Activated CD8-positive, alpha-beta T cell treated with anti-CD3 and anti-CD28 coated beads for 36 hours (primary cell): ENCODE measurements around the gene SEPTIN1. TPM values are rescaled to one million over a fixed set of nuclear protein-coding genes. Genes with fewer than 3 reads are reported as not detected.

Experiments used
- ATAC-seq: fragments of 200-7000 bp; cut with Tn5 transposase; one replicate; pipeline ENCODE4 v1.10.0; 2021; ENCODE audit warnings: mild to moderate bottlenecking, moderate library complexity
- CTCF ChIA-PET: fragments of 350-600 bp; sonication (Branson Sonifier 250); formaldehyde crosslinking; loops from one replicate; lab custom pipeline; 2021; ENCODE audit warnings: antibody characterized with exemption; lab: Charles Lee
- POLR2A ChIA-PET: fragments of 350-600 bp; sonication (Branson Sonifier 250); formaldehyde crosslinking; loops from one replicate; lab custom pipeline; 2021; ENCODE audit warnings: antibody characterized with exemption; lab: Charles Lee
- DNase-seq: peaks from one replicate; pipeline ENCODE4 v3.0.0-alpha.2; 2020
- H3K27ac Mint-ChIP-seq: one replicate; pipeline ENCODE4 v1.8.0; 2021; ENCODE audit warnings: mild to moderate bottlenecking, mixed read lengths
- H3K27me3 Mint-ChIP-seq: one replicate; pipeline ENCODE4 v1.8.0; 2021; ENCODE audit warnings: mixed read lengths
- H3K36me3 Mint-ChIP-seq: one replicate; pipeline ENCODE4 v1.8.0; 2021; ENCODE audit warnings: low read depth, mixed read lengths
- H3K4me1 Mint-ChIP-seq: one replicate; pipeline ENCODE4 v1.8.0; 2021; ENCODE audit warnings: low read depth, mixed read lengths
- H3K4me3 Mint-ChIP-seq: one replicate; pipeline ENCODE4 v1.8.0; 2021; ENCODE audit warnings: mild to moderate bottlenecking, moderate library complexity, mixed read lengths
- H3K9me3 Mint-ChIP-seq: one replicate; pipeline ENCODE4 v1.8.0; 2021; ENCODE audit warnings: mixed read lengths
- intact Hi-C: fragments of 100-400 bp; cut with micrococcal nuclease; formaldehyde crosslinking; loops from one replicate; pipeline ENCODE4 v1.10.0; 2022
- total RNA-seq, 2 experiments: library from RNA; stranded (reverse); gene quantifications; one replicate each; pipeline ENCODE4 v1.2.3, GENCODE V29; 2021
- TF ChIP-seq, protein P1 (sequence below): fragments of 200-600 bp; IDR thresholded peaks from one replicate; pipeline ENCODE4 v1.8.0; 2022; ENCODE audit warnings: antibody characterized with exemption, mild to moderate bottlenecking

Gene SEPTIN1
- total RNA-seq, 2 experiments from 2014 or later, result 163 to 169 TPM

DNA sequence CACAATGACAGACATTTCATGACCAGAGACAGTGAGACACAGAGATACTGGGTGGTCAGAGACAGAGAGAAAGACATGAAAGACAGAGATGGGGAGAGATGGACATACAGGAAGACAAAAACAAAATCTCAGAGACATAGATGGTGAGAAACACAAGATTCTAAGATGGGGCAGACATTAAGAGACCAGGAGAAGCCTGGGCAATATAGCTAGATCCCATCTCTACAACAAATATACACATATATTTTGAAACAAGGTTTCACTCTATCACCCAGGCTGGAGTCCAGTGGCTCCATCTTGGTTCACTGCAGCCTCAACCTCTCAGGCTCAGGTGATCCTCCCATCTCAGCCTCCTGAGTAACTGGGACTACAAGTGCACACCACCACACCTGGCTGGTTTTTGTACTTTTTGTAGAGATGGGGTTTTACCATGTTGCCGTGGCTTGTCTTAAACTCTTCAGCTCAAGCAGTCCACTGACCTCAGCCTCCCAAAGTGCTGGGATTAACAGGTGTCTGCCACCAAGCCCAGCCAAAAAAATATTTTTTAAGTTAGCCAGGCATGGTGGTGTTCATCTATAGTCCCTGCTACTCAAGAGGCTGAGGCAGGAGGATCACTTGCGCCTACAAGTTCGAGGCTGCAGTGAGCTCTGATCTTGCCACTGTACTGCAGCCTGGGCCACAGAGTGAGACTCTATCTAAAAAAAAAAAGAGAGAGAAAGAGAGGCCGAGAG is 2.1 kb downstream of the SEPTIN1 start:
- Mint-ChIP-seq H3K27ac (peak overlapping the region; percentile 100), H3K4me3 (peak overlapping the region; percentile 99), H3K4me1 (peaks cover 48% of the 10 kb centered on the region), H3K36me3 (peaks cover 36% of the 10 kb centered on the region), H3K9me3 (no peaks in the 10 kb centered on the region), H3K27me3 (no peaks in the 10 kb centered on the region)
- ATAC-seq (no peak), DNase-seq (no peak)
- ChIA-PET POLR2A (interaction anchor here (0.6 to 3.3 kb wide), 5 partner anchors 15 to 217 kb away, joined by 3 to 14 read pairs (median 5); partner anchors contain the start of genes CD2BP2, ZNF48 and ZNF771), CTCF (interaction anchor here (0.6 to 5.2 kb wide), 4 partner anchors 9 to 37 kb away, joined by 3 to 43 read pairs (median 16); partner anchors contain the start of genes ZNF48 and ZNF771)
- TF ChIP-seq, protein P1, sequence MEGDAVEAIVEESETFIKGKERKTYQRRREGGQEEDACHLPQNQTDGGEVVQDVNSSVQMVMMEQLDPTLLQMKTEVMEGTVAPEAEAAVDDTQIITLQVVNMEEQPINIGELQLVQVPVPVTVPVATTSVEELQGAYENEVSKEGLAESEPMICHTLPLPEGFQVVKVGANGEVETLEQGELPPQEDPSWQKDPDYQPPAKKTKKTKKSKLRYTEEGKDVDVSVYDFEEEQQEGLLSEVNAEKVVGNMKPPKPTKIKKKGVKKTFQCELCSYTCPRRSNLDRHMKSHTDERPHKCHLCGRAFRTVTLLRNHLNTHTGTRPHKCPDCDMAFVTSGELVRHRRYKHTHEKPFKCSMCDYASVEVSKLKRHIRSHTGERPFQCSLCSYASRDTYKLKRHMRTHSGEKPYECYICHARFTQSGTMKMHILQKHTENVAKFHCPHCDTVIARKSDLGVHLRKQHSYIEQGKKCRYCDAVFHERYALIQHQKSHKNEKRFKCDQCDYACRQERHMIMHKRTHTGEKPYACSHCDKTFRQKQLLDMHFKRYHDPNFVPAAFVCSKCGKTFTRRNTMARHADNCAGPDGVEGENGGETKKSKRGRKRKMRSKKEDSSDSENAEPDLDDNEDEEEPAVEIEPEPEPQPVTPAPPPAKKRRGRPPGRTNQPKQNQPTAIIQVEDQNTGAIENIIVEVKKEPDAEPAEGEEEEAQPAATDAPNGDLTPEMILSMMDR, result no peak
- intact Hi-C loops, result no loop called here

DNA sequence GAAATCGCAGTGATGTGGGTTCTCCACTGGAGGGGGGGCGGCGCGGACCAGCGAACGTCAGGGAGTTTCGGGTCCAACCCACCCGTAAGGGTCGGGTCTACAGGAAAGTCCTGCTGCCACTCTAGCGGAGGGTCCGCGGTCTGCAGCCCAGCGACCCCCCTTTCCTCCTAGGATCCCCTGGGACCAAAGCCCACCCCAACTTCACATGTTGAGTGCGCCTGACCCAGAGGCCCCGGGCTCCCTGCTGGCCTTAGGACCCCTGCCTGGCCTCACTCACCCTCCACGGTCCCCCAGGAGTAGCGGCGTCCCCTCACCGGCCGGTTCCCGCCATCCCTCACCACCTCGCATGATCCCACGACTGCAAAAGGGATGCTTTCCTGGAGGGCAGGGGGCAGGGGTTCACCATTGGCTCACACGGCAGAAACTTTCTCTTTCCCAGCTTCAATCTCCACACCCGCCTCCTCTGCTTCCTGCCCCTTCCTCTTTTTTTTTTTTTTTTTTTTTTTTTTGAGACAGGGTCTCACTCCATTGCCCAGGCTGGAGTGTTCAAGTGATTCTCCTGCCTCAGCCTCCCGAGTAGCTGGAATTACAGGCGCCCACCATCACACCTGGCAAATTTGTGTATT is 3.1 kb downstream of the SEPTIN1 start:
- no peaks in the 10 kb centered on the region for H3K27me3 Mint-ChIP-seq
- H3K36me3 Mint-ChIP-seq, result peaks cover 36% of the 10 kb centered on the region
- H3K4me3 Mint-ChIP-seq, result peak overlapping the region; percentile 99
- intact Hi-C loops, result loop anchor here (10.0 kb wide), 2 partner anchors 284 to 314 kb away; partner anchors contain the start of genes ALDOA, TBX6 and YPEL3
- DNase-seq (no peak), ATAC-seq (no peak)
- peak overlapping the region; percentile 100 for H3K27ac Mint-ChIP-seq
- peaks cover 48% of the 10 kb centered on the region for H3K4me1 Mint-ChIP-seq
- ChIA-PET POLR2A (interaction anchor here (1.1 to 1.8 kb wide), 4 partner anchors 21 to 38 kb away, joined by 3 to 5 read pairs (median 4); partner anchors contain the start of gene ZNF771), CTCF (interaction anchor here (0.7 to 5.2 kb wide), 3 partner anchors 17 to 29 kb away, joined by 3 to 43 read pairs (median 30); partner anchors contain the start of genes ZNF48 and ZNF771)
- TF ChIP-seq, protein P1, result no peak
- no peaks in the 10 kb centered on the region for H3K9me3 Mint-ChIP-seq

DNA sequence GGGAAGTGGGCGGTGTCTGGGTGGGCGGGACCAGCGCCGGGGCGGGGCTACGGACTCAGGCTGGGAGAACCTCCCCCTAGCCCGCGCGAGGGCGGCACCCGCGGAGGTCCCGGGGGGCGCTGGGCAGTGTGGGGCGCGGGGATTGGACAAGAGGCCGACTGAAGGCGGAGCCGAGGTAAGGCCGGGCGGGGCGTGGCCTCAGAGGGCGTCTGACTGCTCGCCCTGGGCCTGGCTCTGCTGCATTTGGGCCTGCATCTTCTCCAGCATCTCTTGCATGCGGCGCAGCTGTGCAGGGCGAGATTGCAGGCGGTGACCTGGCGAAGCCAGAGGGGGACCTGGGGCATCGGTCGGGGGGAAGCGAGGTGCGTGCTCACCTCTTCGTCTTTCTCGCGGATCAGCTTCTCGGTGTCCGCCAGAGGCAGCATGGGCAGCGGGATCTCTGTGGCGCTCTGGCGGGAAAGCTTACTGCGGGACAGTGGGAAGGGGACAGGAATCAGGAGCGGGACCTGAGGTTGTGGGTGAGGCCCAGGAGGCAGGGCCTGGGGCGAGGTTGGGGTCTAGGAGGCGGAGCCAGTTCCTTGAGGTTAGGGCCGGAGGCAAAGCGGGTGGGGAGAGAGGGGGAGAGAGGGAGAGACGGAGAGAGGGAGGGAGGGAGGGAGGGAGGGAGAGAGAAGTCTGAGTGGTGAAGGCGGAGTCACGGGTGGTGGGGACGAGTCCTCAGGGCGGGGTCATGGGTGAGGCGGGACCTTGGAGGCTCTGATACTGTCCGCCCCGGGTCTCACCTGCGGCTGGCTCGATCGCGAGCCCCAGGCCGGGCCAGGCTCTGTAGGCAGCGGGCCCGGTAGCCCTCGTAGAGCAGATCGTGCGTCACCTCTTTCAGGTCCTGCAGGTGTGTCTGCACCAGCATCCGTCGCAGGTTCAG is 3.9 kb downstream of the SEPTIN1 start:
- TF ChIP-seq, protein P1, result no peak
- ChIA-PET POLR2A (interaction anchor here (0.6 to 2.4 kb wide), 13 partner anchors 11 to 386 kb away, joined by 3 to 8 read pairs (median 4); partner anchors contain the start of gene ZNF48), CTCF (interaction anchor here (1.6 kb wide), 1 partner anchor 147 kb away, joined by 3 read pairs; no protein-coding TSS in a partner anchor)
- H3K36me3 Mint-ChIP-seq, result peaks cover 34% of the 10 kb centered on the region
- peak overlapping the region; percentile 100 for H3K27ac Mint-ChIP-seq
- ATAC-seq, result peak; percentile 88
- intact Hi-C loops, result loop anchor here (10.0 kb wide), 2 partner anchors 284 to 314 kb away; partner anchors contain the start of genes ALDOA, TBX6 and YPEL3
- DNase-seq, result peak; percentile 100
- no peaks in the 10 kb centered on the region for H3K27me3 Mint-ChIP-seq
- H3K4me1 Mint-ChIP-seq, result peaks cover 45% of the 10 kb centered on the region
- peak overlapping the region; percentile 99 for H3K4me3 Mint-ChIP-seq
- H3K9me3 Mint-ChIP-seq, result no peaks in the 10 kb centered on the region

DNA sequence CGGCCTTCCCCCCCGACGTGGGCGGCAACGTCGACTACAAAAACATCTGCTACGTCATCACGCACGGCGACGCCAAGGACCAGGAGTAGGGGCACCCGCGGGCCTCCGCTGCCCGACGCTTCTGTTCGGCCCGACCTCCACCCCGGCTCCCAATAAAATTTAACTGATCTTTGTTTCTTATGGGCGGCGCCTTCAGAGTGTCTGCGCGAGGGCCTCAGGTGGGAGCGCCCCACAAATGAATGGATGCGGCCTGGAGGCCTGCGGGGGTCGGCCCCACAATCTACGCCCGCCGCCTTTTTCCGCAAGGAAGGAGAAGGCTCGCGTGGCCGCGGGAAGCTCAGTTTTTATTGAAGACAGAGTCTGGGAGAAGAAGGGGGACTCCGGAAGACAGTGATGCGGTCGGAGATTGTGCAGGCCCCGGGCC is 4.5 kb downstream of the SEPTIN1 start:
- TF ChIP-seq, protein P1, result no peak
- peaks cover 34% of the 10 kb centered on the region for H3K36me3 Mint-ChIP-seq
- no peaks in the 10 kb centered on the region for H3K27me3 Mint-ChIP-seq
- intact Hi-C loops, result loop anchor here (10.0 kb wide), 2 partner anchors 283 to 313 kb away; partner anchors contain the start of genes ALDOA, TBX6 and YPEL3
- ATAC-seq, result peak; percentile 37
- ChIA-PET CTCF (interaction anchor here (1.6 kb wide), 1 partner anchor 148 kb away, joined by 3 read pairs; no protein-coding TSS in a partner anchor), POLR2A (interaction anchor here (0.6 to 2.4 kb wide), 14 partner anchors 11 to 387 kb away, joined by 3 to 8 read pairs (median 4); partner anchors contain the start of gene ZNF48)
- H3K9me3 Mint-ChIP-seq, result no peaks in the 10 kb centered on the region
- DNase-seq, result peak; percentile 92
- peaks cover 40% of the 10 kb centered on the region for H3K4me1 Mint-ChIP-seq
- H3K27ac Mint-ChIP-seq, result peak overlapping the region; percentile 100
- H3K4me3 Mint-ChIP-seq, result peak overlapping the region; percentile 99
